Left kidney (tissue), 8 donors: ENCODE results near the gene PBX1. TPM values are rescaled to one million over a fixed set of nuclear protein-coding genes. Genes with fewer than 3 reads are reported as not detected.
"Not testable (repeated sequence)": the region's sequence is repeated elsewhere in the genome, so short reads cannot be mapped to it uniquely, and the experiment has no call there.

Experiments used
- DNase-seq: peaks from one replicate; pipeline ENCODE4 v3.0.0-alpha.2; 2013
- long read RNA-seq, 8 donors: transcript quantifications; one replicate each; lab custom pipeline, GENCODE V29; 2026
- polyA plus RNA-seq: library from polyadenylated mRNA; unstranded; fragments of 120-200 nt; gene quantifications from one replicate; pipeline ENCODE4 v1.2.1, GENCODE V29; 2013; ENCODE audit not compliant: insufficient read length

The PBX1 gene
- polyA plus RNA-seq, result 172 TPM
- long read RNA-seq, donor 1, full-length matches to known transcripts, result 60 of 215 reads
- long read RNA-seq, donor 1, partial matches to known transcripts, result 155 of 215 reads
- long read RNA-seq, donor 1, other reads (novel, unspliced or antisense), result 0 of 215 reads
- long read RNA-seq, donor 2, full-length matches to known transcripts, result 28 of 146 reads
- long read RNA-seq, donor 2, partial matches to known transcripts, result 113 of 146 reads
- long read RNA-seq, donor 2, other reads (novel, unspliced or antisense), result 5 of 146 reads
- long read RNA-seq, donor 3, full-length matches to known transcripts, result 41 of 162 reads
- long read RNA-seq, donor 3, partial matches to known transcripts, result 121 of 162 reads
- long read RNA-seq, donor 3, other reads (novel, unspliced or antisense), result 0 of 162 reads
- long read RNA-seq, donor 4, partial matches to known transcripts, result 6 of 6 reads
- long read RNA-seq, donor 4, other reads (novel, unspliced or antisense), result 0 of 6 reads
- long read RNA-seq, donor 5, full-length matches to known transcripts, result 21 of 30 reads
- long read RNA-seq, donor 5, partial matches to known transcripts, result 9 of 30 reads
- long read RNA-seq, donor 5, other reads (novel, unspliced or antisense), result 0 of 30 reads
- long read RNA-seq, donor 6, full-length matches to known transcripts, result 32 of 93 reads
- long read RNA-seq, donor 6, partial matches to known transcripts, result 61 of 93 reads
- long read RNA-seq, donor 6, other reads (novel, unspliced or antisense), result 0 of 93 reads
- long read RNA-seq, donor 7, full-length matches to known transcripts, result 29 of 116 reads
- long read RNA-seq, donor 7, partial matches to known transcripts, result 87 of 116 reads
- long read RNA-seq, donor 7, other reads (novel, unspliced or antisense), result 0 of 116 reads
- long read RNA-seq, donor 8, full-length matches to known transcripts, result 17 of 28 reads
- long read RNA-seq, donor 8, partial matches to known transcripts, result 11 of 28 reads
- long read RNA-seq, donor 8, other reads (novel, unspliced or antisense), result 0 of 28 reads

DNA sequence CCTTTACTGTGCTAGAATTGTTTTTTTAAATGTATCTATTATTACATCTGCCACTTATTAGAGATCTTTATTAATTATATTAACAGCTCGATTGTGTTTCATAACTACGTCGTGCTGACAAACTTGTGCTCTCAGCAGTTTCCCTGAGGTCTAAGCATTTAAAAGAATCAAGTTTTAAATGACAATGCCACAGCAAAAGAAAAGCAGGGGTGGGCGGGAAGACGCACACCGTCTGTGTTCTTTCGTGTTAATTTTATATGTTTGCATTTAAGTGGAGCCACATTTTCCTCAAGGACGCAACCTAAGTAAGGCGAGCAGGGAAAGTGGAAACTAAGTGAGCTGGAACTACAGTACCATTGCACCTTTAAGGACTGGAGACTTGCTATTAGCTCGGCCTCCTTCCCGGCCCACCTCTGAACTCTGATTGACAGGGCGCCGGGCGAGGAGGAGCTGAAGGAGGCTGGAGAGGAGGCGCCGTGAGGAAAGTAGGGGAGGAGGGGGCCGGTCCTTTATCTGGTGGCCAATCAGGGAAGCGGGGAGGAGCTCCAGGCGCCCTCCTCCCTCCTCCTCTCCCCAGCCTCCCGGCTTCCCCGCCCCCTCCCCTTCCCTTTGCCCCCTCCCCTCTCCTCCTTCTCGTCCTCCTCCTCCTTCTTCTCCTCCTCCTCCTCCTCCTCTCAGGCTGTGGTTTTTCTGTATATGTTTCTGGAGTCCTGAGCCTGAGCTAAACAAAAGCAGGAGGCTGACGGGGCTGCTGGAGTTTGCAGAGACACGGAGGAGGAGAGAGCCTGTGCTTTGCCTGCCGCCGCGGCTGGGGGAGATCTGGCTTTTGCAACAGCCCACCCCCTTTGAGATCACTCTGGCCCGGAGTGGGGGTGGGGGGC is at the start of gene PBX1:
PBX1 (plus strand) TSS at position 724 of the 881 bp plus-strand sequence.
- DNase-seq, result peak; percentile 98

DNA sequence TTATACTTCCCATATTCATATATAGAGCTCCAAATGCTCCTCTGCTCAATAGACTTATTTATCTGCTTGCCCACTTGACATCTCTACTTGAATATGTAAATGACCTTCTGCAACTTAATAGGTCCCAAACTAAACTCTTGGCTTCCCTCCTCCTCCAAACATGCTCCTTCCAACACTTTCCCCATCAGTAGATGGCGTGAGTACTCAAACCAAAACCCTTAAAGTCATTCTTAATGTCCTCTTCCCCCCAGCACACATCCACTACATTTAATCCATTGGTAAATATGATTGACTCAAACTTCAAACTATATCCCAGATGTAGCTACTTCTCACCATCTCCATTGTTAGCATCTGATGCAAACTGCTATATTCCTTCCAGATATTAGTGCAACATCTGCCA is 48.5 kb upstream of the PBX1 start:
- DNase-seq, result no peak

DNA sequence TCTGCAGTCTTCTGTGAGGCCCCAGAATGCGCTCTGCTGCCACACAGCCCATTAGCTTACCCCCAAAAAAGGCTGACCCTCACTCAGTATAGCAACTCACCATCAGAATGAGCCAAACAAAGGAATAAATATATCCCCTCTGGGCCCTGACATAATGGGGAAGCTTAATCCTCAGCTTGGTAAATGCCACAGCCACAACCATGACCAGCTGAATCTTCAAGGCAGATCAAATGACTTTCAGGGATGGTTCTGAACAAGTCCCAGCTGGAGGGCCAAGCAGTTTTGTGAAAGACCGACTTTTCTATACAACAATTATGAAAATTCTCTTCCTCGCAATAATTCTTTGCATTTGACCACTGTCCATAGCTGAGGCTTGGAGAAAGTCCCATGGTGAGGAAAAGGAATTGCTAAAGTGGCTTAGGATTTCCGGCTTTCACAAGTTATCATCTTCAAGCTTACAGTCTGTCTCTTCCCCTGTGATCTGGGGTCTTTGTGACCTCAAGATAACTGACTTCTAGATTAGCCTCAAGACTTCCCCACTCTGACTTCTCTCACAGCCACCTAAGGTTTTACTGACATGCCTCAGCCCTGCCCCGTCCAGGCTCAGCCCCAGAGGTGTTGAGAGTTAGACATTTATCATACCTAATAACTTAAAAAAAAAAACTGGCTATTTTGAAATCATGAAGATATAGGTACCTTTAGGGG is 47.8 kb upstream of the PBX1 start:
- DNase-seq, result no peak

DNA sequence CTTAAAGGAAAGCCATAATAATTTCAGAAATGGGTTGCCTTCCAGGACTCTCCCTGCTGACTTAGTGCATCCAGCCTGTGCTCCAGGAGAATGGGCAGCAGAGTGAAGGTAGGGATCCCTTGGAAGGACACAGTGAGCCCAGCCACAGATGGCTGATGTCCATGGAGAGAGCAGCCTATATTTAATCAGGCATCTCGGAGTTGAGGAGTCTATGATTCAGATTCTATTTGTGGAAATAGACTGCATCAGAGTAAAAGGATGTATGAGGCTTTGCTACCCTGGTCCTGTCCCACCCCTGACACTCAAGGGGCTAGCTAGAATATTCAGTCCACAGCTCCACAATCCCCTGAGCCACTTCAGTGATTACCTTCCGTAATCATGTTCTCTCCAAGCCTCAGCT is 43.8 kb upstream of the PBX1 start:
- no peak for DNase-seq

DNA sequence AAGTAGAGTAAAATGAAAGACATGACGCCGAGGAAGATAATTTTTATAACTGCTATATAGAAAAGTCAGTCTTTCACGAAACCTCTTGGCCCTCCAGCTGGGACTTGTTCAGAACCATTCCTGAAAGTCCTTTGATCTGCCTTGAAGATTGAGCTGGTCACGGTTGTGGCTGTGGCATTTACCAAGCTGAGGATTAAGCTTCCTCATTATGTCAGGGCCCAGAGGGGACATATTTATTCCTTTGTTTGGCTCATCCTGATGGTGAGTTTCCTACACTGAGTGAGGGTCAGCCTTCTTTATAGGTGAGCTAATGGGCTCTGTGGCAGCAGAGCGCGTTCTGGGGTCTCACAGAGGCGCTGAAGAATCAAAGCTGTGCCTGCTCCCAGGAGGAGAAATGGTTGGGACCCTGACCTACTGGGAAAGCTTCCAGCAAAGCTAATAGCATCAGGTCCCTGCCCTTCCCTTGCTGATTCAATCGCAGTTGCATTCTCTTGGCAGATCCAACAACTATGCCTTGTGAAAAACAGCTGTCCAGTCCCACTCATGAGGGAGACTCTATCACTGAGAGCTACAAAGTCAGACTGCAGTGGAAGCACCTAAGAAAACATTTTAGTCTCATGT is 43.2 kb upstream of the PBX1 start:
- no peak for DNase-seq

DNA sequence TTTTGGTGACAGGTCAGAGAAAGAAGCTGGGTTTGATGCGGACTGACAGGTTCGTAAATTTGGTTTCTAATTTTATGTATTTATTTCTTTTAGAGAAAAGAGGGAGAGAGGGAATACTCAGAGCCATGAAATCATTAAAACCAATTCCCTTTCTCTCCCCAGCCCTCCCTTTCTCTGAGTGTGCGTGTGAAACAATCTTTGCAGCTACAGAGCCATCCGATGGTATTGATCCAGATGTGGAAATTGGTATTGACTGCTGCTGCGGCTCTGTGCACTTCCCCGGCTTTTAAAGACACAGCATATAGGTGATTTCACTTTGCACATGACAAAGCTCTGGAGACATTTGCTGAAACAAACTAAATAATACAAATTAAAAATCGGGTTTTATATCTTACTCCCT is 42.4 kb upstream of the PBX1 start:
- DNase-seq, result no peak

DNA sequence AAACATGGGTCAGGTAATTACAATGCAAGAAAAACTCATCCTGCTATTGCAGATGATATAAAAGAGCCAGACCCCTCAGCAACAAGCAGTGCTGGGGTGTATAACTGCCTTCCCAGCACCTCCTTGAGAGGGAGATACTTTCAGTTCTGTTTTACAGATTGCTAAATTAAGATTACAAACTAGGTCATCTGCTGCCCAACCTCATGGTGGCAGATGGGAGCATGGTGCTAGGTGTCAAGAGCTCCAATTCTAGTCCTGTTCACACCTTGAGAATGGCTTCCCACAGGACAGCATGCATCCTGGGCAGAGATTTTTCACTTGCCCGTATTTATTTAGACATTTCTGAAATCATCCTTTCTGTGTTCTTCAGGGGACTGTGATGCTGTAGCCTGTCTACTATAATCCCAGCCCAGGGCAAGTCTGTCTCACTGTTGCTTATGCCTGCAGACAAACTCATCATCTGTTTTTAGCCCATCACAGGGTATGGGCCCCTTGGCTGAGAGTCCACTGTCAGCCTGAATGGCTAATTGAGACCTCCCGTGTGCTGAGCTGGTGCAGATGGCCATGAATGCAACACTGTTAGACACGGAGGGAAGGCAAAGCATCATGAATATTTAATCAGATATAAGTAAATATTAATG is 40.2 kb upstream of the PBX1 start:
- DNase-seq, result no peak

DNA sequence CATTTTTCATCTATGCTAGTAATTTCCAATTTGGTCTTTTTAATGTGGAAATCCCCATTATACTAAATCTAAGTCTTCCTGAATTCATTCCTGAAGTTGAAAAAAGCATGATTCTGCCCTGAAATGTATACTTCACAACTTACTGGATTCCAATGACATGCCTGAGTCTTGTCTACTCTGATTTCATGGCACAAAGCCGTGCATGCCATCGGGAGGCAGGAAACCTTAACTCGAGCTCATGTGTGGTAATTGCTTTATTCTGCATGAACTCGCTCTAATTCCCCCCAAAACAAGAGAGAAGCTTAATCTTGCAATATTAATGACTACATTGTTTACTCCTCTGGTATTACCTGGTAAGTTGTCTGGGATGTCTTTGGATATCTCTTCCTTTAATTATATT is 39.6 kb upstream of the PBX1 start:
- DNase-seq, result no peak

DNA sequence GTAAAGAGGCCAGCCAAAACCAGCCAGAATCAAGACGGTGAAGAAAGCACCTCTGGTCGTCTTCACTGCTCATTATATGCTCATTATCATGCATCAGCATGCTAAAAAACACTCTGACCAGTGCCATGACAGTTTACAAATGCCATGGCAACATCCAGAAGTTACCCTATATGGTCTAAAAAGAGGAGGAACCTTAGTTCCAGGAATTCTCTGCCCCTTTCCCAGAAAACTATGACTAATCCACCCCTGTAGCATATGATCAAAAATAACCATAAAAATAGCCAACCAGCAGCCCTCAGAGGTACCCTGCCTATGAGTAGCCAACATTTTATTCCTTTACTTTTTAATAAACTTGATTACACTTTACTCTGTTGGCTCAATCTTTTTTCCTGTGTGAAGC is 34.2 kb upstream of the PBX1 start:
- no peak for DNase-seq

DNA sequence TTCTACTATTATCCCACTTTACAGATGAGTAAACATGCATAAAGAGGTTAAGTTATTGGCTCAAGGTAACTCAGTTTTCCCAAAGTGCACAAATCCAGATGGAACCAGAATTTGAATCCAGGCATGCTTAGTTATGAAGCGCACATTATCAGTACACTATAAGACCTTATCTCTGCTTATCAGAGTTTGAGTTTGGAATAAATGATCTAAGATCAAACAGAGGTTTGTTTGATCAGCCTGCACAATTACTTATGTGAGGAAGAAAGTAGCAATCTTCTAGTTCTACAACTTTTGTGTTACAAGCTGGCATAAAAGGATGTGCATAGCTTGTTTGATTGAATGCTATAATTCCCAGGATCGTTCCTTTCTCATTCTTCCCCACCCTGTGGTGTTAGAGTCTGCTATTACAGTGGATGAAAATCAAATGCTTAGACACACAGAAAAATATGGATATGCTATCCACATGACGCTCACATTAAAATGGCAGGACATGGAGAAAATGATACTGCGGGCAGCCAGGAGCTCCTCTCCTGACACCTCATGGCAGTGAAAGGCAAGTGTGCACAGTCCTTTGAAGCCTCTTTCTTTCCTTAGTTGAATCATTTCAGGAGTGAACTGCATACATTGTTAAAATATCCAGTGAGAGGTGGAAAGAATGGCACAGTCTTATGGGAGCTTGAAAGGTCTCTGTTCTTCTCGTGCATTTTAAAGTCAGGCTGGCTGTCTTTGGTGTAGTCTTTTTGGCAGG is 23.9 kb upstream of the PBX1 start:
- DNase-seq, result no peak

DNA sequence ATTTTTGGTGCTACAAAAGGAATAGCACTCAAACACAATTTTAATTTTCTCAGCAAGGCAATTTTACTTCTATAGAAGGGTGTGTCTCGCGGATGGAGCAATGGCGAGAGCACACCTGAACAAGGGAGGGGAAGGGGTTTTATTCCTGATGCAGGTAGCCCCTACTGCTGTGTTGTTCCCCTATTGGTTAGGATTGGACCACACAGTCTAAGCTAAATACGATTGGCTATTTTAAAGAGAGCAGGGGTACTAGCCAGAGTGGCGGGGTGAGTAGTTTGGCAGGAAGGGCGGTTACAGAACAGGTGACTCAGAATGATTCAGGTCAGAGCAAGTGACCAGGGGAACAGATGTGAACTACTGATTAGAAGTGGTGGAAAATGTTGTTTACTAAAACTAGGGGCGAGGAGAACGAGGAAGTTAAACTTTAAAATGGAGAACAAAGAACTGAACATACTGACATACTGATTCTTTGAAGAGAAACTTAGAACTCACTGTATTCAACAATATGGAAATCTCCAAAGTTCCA is 6.5 kb upstream of the PBX1 start:
- DNase-seq, result not testable (repeated sequence)

DNA sequence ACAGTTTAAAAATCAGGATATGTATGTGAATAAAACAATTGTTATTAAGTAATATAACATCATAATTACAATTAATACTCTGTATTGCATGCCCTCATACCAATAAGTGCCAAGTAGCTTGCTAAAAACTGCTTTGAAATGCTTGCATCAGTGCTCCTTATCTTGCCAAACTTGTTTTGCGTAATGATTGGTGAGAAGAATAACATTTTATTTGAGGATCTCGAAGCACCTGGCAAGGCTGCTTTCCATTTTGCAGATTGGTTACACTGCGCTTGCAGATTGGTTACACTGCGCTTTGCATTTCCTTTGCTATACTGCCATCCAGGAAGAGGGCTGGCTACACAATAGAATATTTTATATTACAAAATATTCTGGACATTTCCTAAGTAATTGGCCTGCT is 1.7 kb upstream of the PBX1 start:
- no peak for DNase-seq

DNA sequence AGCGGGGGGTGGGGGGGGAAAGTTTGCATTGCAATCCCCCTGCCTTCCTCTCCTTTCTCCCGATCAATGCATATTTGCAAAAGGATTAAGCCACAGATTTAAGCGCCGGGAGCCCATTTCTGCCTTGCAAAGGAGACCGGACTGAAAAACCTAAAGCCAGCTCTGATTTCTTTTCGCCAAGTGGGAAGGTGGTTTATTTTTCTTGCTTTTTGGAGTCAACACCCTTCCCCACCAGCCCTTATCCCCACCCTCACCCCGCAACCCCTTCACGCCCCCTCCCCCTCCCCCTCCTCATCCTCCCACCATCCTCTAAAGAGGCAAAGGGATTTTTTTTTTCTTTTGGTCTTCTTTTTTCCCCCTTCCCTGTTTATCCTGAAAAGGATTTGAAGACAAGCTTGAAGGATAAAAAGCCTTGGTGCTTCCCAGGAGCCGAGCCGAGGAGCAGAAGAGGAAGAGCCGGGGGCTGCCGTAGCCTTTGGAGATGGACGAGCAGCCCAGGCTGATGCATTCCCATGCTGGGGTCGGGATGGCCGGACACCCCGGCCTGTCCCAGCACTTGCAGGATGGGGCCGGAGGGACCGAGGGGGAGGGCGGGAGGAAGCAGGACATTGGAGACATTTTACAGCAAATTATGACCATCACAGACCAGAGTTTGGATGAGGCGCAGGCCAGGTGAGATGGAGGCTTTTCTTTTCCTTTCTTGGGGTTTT is 513 bp downstream of the PBX1 start:
- DNase-seq, result no peak

DNA sequence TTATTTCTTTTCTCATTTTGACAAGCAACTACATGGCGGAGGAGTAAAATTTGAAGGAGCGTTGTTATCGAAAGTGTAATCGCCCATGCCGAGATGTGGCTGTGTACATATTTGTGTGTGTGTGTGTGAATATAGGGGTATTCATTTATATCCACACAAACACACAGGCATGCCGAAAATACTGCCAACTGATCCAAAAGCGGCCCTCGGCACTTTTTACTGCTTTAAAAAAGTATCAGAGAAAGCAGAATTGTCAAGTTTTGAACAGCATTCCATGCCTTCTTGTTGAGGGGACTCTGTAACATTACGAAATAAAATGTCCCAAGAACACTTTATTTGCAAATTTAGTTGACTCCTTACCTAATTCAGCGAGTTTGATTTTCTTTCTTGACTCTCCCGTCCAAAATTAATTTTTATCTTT is 1.1 kb downstream of the PBX1 start:
- DNase-seq, result no peak

DNA sequence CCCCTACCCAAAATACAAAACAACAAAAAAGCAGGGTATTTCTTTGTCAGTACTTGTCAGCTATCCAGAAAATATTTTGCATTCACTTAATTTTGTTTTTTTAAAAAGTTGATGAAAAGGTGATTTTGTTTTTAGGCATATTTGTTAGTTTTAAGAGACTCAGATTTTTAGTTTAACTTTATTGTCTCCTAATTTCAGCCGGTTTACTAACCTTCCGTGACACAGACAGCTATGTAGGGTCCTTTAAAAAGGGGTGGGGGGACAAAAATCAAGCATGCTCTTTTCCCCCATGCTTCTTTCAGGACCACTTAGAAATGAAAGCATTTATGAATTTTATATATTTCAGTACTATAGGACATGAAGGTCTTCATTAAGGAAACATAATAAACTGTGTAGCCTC is 1.6 kb downstream of the PBX1 start:
- DNase-seq, result no peak

DNA sequence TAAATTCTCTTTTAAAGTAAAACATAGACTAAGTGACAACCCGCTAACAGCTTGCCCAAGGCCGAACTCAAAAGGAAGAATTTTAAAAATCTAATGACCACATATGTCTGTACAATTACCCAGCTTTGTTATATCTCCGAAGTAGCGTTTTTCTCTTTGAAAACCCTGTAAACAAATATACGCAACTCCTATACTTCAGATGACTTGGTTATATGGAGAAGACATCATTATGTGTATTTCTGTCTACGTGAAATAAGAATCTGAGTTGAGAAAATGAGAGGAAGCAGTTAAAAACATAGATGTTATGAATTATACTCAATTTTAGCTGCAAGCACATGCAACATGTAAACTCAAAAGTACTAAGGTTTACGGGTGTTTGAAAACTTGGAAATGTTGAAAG is 2.0 kb downstream of the PBX1 start:
- no peak for DNase-seq

DNA sequence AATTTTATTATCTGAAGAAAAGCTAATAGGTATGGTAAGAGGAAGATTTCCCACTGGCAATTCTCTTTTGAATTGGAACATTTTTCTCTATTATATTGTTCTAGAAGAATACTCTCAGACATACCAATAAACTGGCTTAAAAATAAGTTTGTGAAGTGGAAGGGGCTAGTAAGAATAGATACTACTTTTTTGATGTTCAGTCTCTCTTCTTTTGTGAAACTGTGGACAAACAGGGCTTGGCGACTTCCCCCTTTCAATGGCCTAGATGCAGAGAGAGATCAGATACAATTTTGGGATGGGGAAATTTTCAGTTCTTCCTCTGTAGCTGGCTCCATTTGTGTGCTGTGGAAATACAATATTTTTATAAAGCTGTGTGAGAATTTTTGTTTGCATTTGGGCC is 2.5 kb downstream of the PBX1 start:
- no peak for DNase-seq

DNA sequence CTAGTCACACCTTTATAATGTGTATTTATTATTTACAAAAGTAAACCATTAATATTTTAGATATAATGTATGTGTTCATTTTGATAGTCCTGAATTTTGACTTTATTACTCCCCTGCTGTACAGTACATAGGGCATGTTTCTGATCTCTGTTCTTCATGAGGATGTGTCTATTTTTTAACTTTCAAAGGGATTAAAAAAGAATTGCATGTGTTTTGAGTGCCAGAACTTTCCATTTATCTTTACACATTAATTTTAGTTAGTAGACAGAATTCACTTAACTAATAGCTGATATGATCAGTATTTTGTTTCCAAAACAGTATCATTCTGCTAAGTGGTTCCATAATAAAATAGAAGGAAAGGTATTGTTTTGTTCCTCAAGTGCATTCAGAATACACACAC is 3.1 kb downstream of the PBX1 start:
- DNase-seq, result no peak

DNA sequence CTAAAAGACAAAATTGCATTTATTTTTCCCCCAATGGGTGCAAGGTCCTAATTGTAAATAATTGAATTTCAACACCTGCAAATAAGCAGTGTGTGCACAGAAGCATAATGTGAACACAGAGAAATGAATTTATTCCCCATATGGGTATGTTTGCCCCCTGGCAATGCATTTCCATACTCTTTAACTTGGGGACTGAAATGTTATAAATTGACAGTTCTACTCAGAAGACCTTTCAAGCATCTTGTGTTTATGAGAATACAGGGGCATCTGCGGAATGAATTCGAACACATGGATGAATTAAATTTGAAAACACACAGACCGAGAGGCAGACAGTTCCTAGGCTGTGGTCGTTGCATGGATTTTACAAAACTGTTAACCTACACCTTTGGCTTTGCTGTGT is 3.5 kb downstream of the PBX1 start:
- no peak for DNase-seq
